MM.1S (cell line): ENCODE data around the gene FXYD7.

ENCODE experiments used
- EZH2phosphoT487 ChIP-seq: fragments of 300-600 bp; sonication (generic); IDR thresholded peaks from 2 replicates; pipeline ENCODE4 v1.6.1; 2018; ENCODE audit warnings: antibody characterized with exemption, low read length
- TF ChIP-seq, protein P1 (sequence below): fragments of 300-600 bp; sonication (generic); IDR thresholded peaks from 2 replicates; pipeline ENCODE4 v1.5.1; 2016; ENCODE audit warnings: antibody characterized with exemption, low read length, mixed read lengths

GRCh38 chr19:35168196-35168595 is 25.1 kb downstream of the FXYD7 start:
- no peak for TF ChIP-seq EZH2phosphoT487
- TF ChIP-seq, protein P1, sequence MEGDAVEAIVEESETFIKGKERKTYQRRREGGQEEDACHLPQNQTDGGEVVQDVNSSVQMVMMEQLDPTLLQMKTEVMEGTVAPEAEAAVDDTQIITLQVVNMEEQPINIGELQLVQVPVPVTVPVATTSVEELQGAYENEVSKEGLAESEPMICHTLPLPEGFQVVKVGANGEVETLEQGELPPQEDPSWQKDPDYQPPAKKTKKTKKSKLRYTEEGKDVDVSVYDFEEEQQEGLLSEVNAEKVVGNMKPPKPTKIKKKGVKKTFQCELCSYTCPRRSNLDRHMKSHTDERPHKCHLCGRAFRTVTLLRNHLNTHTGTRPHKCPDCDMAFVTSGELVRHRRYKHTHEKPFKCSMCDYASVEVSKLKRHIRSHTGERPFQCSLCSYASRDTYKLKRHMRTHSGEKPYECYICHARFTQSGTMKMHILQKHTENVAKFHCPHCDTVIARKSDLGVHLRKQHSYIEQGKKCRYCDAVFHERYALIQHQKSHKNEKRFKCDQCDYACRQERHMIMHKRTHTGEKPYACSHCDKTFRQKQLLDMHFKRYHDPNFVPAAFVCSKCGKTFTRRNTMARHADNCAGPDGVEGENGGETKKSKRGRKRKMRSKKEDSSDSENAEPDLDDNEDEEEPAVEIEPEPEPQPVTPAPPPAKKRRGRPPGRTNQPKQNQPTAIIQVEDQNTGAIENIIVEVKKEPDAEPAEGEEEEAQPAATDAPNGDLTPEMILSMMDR = no peak
